ENCODE measurements around the gene ZBTB44.

The ZBTB44 gene

GRCh38 chr11:130312046-130312445, 2.7 kb downstream of the ZBTB44 start:
- TF ChIP-seq SIN3A (IDR thresholded peaks at IDR 0.05; ENCODE audit: borderline replicate concordance, insufficient read depth, low read length) (no peak), FOXP2 (optimal IDR thresholded peaks at IDR 0.05; ENCODE audit: borderline replicate concordance, extremely low read depth, extremely low read length, insufficient read depth) (no peak), POLR2AphosphoS5 (IDR thresholded peaks at IDR 0.05; ENCODE audit: low read depth, low read length) (no peak), REST (IDR thresholded peaks at IDR 0.05; ENCODE audit: insufficient read depth in 1 of 2, low read depth in 2 of 2, low read length in 2 of 2) (no peak), TAF1 (IDR thresholded peaks at IDR 0.05; ENCODE audit: borderline replicate concordance, insufficient read depth, low read length) (no peak)

- TF ChIP-seq POLR2AphosphoS5 (IDR thresholded peaks at IDR 0.05; ENCODE audit: low read depth, low read length) (no peak), SIN3A (IDR thresholded peaks at IDR 0.05; ENCODE audit: borderline replicate concordance, insufficient read depth, low read length) (no peak), FOXP2 (optimal IDR thresholded peaks at IDR 0.05; ENCODE audit: borderline replicate concordance, extremely low read depth, extremely low read length, insufficient read depth) (no peak), REST (IDR thresholded peaks at IDR 0.05; ENCODE audit: insufficient read depth in 1 of 2, low read depth in 2 of 2, low read length in 2 of 2) (no peak), TAF1 (IDR thresholded peaks at IDR 0.05; ENCODE audit: borderline replicate concordance, insufficient read depth, low read length) (no peak)
Measured at GRCh38 chr11:130310622-130311021, 4.1 kb downstream of the ZBTB44 start.

GRCh38 chr11:130308886-130309285, 5.8 kb downstream of the ZBTB44 start:
- TF ChIP-seq TAF1 (IDR thresholded peaks at IDR 0.05; ENCODE audit: borderline replicate concordance, insufficient read depth, low read length) (no peak), SIN3A (IDR thresholded peaks at IDR 0.05; ENCODE audit: borderline replicate concordance, insufficient read depth, low read length) (no peak), FOXP2 (optimal IDR thresholded peaks at IDR 0.05; ENCODE audit: borderline replicate concordance, extremely low read depth, extremely low read length, insufficient read depth) (no peak), POLR2AphosphoS5 (IDR thresholded peaks at IDR 0.05; ENCODE audit: low read depth, low read length) (no peak), REST (IDR thresholded peaks at IDR 0.05; ENCODE audit: insufficient read depth in 1 of 2, low read depth in 2 of 2, low read length in 2 of 2) (no peak)

- no peak for TF ChIP-seq POLR2AphosphoS5 (IDR thresholded peaks at IDR 0.05; ENCODE audit: low read depth, low read length)
- no peak for TF ChIP-seq FOXP2 (optimal IDR thresholded peaks at IDR 0.05; ENCODE audit: borderline replicate concordance, extremely low read depth, extremely low read length, insufficient read depth)
- TF ChIP-seq REST (IDR thresholded peaks at IDR 0.05; ENCODE audit: insufficient read depth in 1 of 2, low read depth in 2 of 2, low read length in 2 of 2): no peak
- TF ChIP-seq TAF1 (IDR thresholded peaks at IDR 0.05; ENCODE audit: borderline replicate concordance, insufficient read depth, low read length): no peak
- TF ChIP-seq SIN3A (IDR thresholded peaks at IDR 0.05; ENCODE audit: borderline replicate concordance, insufficient read depth, low read length): no peak
Measured at GRCh38 chr11:130308059-130308458, 6.7 kb downstream of the ZBTB44 start.

GRCh38 chr11:130304651-130305050, 10.1 kb downstream of the ZBTB44 start:
- TF ChIP-seq TAF1 (IDR thresholded peaks at IDR 0.05; ENCODE audit: borderline replicate concordance, insufficient read depth, low read length) (no peak), REST (IDR thresholded peaks at IDR 0.05; ENCODE audit: insufficient read depth in 1 of 2, low read depth in 2 of 2, low read length in 2 of 2) (no peak), FOXP2 (optimal IDR thresholded peaks at IDR 0.05; ENCODE audit: borderline replicate concordance, extremely low read depth, extremely low read length, insufficient read depth) (no peak), SIN3A (IDR thresholded peaks at IDR 0.05; ENCODE audit: borderline replicate concordance, insufficient read depth, low read length) (no peak), POLR2AphosphoS5 (IDR thresholded peaks at IDR 0.05; ENCODE audit: low read depth, low read length) (no peak)

Measured in PFSK-1 (cell line).